ENCODE results near the gene SLC22A2.

Gene SLC22A2

DNA sequence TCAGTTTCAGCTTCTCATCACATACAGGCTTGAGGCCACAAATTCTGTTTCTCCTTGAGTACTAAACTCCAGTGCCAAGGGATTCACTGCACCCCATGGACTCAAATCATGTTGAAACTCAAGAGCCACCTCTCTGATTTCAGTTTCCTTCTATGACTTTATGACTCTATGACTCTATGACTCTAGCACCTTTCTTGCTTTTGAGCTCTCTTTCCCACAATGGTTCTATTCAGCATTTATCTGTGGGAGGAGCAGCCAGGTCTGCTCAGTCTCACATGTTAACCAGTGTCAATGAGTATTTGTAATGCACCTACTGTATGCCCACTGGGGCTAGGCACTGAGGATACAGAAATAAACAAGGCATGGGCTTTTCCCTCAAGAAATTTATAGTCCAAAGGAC, 14.6 kb upstream of the SLC22A2 start:
- FAIRE-seq = no peak

DNA sequence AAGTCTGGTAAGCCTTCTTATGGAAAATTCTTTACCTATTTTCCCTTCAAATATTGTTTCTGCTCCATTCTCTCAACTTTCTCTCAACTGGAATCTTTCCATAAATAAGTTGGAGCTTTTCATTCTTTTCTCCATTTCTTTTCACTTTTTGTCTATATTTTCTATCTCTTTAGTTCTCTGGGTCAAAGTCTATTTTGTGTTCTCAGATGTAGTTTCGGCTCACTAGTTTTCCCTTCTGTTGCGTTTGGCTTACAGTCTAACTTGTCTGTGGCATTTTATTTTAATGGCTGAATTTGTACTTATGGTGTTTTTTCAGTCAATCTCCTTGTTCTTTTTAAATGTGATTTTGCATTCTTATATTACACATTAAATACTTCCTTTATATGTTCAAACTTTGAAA, 14.1 kb upstream of the SLC22A2 start:
- FAIRE-seq = no peak

DNA sequence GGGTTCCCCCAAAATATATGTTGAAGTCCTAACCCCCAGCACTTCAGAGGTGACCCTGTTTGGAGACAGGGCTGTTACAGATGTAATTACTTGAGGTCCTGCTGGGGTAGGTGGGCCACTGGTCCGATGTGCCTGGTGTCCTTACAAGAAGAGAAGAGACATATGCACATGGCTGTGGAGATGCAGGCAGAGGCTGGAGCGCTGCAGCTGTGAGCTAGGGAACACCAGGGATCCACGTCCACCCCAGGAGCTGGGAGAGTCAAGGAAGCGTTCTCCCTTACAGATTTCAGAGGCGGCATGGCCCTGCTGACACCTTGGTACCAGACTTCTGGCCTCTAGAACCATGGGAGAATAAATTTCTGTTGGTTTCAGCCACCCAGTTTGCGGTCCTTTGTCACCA, 11.7 kb upstream of the SLC22A2 start:
- FAIRE-seq = no peak

DNA sequence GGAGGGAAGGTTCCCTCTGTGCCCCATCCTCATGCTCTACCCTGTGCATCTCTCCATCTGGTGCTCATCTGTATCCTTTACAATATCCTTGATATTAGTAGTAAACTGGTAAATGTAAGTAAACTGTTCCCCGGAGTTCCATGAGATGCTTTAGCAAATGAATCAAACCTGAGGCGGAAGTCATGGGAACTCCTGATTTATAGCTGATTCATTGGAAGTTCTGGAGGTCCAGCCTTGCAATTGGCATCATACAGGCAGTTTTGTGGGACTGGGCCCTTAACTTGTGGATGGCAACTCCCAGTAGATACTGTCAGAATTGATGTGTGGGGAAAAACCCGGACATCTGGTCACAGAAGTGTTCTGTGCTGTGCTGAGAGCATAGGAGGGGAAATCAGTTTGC, 11.2 kb upstream of the SLC22A2 start:
- FAIRE-seq = no peak

DNA sequence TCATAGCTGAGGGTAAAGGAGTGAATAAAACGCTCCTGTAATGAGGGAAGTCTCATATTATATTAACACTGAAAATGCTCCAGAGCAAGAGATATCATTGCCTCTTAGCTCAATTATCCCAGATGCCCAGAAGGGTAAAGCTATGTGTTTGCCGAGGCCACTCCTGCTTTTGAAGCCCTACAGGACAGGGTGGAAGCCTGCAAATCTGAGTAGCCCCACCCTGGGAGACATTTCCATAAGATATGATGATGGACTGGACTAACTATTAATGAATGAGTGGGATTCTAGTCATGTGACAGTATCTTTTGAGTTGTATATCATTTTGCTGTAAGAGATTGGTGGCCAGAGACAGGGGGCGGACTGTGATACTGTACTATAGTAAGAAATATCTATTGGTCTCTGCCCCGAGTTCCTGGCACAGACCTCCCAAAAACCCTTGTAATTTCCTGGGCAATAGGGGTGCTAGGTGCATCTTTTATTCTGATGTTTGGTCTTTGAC, 10.5 kb upstream of the SLC22A2 start:
- FAIRE-seq = no peak

DNA sequence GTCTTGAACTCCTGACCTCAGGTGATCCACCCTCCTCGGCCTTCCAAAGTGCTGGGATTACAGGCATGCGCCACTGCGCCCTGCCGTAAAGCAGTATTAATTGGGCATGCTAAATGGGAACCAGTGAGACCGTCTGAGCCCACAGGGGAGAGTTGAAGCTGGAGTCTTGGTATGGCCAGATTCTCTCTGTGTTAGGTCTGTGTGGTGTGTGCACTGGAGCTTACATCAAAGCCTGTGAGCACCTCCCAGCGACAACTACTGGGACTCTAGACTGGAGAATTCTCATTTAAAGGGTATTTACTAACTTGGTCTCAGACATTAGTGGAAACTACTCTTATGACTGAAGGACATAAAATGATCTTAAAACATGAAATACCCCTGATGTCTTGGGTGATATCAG, 8.5 kb upstream of the SLC22A2 start:
- FAIRE-seq = no peak

DNA sequence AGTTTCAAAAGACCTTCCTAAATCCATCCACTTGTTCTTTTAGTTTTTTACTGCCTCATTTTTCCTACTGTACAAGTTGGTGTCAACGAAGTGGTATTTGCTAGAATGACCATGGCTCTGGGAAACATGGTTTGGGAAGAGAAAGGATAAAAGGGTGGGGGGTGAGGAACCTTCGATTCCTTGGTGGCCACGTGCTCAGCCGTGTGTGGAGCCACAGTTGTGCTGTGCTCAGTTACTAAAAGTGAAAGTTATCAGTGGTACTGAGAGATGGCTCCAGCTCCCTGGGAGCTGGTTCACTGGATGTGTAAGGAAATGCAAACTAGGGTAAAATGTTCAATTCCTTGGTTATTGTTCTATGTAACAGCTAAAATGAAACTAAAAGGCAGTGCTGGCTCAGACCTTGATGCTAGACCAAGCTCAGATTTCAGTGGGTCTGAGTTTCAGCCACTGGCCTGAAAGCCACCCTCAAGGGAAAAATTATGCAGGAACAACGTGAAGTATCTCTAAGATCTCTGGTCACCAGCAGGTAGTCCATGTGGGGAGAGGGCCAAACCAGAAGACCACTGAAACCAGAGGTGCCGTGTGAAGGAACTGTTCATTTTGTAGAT, 7.4 kb upstream of the SLC22A2 start:
- FAIRE-seq = no peak

DNA sequence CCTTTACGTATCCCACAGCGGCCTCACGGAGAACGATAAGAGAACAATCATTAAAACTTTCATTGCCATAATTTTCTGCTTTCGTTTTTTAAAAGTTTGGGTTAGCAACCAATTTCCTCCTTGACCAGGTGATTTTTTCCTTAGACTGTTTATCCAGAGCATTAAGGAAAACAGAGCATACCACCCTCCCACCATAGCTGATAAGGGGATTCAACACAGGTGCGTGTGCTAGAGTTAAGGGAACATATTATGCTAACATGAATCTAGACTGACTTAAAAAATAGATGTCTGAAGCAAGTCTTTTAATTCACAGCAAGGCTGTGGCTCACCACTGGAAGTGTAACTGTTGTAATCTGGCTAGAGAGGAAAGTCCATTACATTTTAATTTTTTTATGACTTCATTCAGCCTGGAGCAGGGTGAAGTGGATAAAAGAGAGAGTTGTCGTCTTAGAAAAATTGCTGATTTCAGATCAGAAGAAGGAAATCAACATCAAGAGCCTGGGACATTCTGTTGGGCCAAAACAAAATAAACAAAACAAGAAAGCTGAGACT, 5.5 kb upstream of the SLC22A2 start:
- FAIRE-seq = no peak

DNA sequence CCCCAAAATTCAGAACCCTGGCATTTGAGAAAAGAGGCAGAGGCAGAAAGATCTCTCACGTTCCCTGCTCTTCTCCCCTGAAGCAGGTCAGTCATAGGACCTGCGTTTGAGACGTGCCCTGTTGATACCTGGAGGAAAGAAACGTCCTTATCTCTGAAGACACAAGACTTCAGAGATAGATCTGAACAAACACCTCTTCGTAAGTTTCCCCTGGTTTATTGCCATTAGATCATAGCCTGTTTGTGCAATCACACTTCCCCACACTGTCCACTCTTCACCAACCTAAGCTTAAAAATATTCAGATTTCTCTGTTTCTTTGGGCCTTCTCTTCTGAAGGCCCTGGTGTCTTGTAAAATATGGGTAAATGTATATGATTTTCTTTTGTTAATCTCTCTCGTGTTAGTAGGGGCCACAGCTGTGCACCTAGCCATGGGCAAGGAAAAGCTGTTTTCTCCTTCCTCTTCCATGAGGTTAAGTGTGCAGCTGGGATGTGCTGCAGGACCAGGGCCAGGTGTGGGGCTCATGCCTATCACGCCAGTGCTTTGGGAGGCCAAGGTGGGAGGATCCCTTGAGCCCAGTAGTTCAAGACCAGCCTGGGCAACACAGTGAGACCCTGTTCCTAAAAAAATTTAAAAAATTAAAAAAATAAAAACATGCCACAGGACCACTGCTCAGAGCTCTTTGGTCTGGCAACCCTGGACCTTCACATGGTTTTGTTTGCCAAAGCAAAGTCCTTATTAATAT, 4.7 kb upstream of the SLC22A2 start:
- FAIRE-seq = no peak

DNA sequence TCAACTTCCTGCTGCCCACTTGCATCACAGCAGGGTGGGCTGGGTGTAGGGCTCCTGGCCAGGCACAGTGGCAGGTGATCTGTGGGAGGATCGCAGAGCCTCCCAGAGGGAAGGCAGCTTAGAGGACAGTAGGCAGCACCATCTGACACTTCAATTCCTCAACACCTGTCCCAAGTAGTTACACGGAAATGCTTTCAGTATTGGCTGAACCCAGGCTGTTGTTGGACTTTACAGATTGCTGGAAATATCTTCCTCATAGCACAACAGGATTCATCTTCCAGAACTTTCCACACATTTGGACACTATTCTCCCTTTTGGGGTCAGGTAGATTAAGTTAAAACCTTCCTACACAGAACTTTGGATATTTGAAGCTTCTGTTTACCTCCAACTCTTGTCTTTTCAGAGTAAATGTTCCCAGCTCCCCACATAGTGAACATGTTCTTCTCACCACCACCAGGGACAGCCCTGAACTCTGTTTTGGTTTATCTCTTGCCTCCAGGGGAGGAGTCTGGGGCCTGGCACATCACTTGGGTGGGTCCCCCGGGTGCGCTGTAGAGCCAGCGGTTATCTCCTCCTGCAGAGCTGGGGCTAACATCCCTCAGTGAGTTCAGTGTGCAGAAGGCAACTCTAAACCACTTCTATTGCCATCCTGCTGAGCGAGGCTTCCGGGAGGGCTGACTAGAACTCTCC, 3.5 kb upstream of the SLC22A2 start:
- no peak for FAIRE-seq

DNA sequence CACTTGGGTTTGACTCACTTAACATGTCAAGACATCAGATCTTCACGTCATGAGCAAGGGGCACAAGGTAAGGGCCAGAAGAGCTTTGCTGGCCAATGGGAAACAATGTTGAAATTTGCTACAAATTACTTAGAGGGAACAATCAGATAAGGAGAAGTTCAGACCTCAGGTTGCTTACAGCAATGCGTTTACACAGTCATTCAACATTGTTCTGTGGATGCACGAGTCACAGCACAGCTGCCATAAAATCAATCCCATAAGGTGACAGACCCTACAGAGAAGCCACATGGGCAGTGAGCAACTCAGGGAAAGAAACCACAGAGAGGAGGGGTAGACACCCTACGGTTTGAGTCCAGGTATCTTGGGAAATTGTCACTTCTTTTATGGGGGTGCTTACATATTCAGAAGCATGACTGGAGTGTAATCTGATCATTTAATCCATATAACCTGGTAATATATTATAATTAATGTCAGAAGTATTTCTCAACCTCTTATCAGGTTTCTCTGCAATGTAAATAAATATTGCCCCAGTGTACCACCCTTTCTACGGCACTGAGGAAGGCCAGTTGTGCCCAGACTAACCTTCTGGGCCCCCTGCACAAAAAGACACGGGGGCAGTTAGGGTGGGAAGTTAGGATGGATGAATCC, 2.3 kb upstream of the SLC22A2 start:
- no peak for FAIRE-seq

DNA sequence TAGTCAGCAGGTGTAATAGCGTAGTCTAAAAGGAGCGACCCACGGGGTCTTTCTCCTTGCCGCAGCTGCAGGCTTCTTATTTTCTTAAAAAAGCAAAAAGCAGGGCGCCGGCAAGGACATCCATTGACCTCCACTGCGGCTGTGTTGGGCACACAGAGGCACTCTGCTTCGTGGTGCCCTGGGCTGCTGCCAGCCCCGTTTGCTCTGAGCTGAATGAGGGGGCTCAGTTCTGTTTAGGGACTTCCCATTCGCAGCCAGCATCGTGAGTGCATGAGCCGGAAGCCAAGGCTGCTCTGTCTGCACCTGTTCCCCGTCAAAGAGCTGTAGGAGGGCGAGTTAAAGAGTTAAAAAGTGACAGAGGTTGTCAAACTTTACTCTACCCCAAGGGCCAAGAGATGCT, 1.7 kb upstream of the SLC22A2 start:
- no peak for FAIRE-seq

DNA sequence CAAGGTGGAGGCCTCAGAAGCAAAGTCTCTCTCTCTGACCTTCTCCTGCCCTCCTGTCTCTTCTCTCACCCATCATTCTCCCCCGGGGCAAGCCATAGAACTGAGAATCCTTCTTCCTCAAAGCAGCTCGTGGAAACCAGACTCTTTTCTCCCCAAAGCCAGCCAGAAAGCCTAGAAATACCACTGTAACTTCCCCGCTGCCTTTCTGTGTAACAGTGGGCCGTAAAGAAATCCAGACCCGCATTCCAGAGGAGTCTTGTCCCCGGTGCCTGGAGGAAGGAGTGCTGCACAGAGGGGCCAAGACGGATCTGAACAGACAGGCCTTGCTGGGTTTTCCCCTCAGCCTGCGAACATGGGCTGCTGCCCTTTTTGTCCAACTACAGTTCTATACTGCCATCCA, 977 bp upstream of the SLC22A2 start:
- FAIRE-seq = no peak

DNA sequence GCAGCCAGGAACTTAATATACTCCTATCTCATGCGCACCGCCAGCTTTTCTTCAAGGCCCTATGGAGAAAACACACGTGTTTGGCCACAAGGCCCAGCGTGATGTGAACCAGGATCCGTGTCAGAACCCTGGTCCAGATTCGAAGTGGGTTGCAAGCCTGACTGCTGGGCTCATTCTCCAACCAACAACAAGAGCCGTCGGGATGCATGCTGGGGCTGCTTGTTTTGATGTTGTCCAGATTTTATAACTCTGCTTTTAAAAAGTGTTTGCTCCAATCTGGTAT, 463 bp upstream of the SLC22A2 start:
- no peak for FAIRE-seq

DNA sequence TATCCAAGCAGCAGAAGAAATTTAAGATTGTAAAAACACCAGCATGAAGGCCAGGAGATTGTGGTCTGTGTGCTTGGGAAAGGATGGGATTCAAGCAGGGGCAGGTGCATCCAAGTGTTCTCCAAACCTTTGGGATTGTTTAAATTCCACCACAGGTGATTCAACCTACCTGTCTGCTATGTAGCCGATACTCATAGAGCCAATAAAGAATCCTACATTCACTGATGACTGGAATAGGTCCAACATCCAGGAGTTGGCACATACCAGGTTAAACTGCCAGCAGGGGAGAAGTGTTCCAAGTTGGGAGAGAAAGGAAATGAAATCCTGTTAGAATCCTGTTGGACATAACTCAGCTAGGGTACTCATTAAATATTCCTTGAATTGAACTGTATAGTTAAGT, 2.2 kb downstream of the SLC22A2 start:
- no peak for FAIRE-seq

DNA sequence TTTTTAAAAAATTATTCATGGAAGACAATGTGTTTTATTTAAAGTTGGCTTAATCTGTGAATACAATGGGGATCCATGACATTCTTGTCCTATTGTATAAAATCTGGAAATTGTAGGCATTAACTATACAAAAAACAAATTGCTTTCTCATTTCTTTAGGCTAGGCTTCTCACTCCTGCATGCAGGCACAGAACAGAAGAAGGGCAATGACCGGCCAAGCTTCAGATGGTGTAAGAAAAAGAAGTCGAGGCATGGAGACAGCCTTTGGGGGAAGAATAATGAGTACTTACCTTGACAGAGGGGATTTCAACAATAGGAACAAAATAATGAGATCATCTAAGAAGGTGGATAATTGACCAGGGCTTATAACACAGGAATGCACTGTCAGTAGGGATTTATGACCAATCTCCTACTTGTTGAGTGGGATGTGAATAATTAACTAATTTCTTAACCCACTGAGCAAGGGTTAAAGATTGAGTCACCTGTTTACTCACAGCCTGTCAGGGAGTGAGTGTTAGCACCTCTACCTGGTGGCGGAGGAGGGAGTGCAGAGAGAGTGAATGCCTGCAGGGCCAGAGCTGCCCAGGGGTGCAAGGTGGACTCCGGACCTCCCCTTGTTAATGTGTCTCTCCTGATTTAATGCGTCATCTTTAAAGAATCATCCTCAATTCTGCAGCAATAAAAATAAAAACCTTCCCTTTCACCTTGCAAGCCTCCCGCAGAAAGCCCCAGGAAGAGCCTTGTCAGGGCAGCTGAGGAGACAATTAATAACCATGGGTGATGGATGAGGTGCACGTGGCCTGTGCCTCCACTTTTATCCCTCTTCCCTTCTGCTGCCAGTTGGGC, 3.9 kb downstream of the SLC22A2 start:
- no peak for FAIRE-seq

DNA sequence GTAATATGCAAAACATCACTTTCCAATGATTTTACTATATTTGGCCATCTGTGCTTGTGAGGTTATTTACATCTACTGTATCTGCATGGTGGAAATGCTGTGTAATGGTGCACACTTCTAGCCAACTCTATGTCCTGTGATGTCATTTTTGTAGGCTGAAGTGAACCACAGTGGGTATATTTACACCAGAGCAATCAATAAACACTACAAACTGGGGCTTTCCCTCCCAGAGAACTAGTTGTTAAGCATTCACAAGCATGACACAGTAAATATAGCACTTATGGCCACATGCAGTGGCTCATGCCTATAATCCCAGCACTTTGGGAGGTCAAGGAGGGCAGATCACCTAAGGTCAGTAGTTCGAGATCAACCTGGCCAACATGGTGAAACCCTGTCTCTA, 4.9 kb downstream of the SLC22A2 start:
- no peak for FAIRE-seq

DNA sequence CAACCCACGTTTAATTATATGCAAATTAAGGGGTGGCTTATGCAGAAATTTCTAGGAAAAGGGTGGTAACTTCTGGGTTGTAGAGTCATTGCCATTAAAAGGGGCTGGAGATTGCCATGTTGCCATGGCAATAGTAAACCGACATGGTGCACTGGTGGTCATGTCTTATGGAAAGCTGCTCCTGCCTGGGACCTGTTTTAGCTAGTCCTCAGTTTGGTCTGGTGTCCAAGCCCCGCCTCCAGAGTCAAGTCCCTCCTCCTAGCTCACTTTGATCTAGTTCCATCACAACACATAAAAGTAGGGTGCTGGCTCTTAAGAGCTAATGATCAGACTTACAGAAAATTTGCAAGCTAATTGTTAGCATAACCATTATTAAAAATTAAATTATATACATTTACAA, 5.3 kb downstream of the SLC22A2 start:
- no peak for FAIRE-seq

DNA sequence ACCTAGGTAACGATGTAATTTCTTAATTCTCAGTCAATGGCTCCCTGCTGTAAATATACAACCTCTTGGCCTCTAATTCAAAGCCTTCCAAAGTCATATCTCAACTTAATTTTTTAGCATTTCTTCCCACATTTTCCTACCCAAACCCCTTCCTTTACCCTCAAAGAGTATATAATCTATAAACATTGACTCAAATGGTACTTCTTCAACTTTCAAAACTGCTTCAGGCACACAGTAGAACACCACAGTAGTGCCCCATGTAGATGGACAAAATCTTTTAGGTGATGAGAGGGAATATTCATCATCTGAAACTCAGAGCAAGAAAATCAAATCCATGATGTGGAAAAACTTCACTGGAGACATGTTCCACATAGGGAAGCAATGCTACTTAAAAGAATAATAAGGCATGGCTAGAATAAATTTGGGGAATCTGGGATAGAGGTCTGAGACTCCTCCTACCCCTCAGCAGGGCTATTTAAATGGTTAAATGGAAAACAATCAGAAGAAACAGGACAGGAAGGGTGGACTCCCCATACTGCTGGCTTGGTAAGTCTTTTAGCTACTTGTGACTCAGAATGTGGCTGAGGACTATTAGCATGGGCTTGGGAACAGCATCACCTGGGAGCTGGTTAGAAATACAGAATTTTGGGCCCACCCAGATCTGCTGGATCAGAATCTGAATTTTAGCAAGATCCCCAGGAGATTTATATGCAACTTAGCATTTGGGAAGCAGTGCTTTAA, 6.4 kb downstream of the SLC22A2 start:
- FAIRE-seq = no peak

DNA sequence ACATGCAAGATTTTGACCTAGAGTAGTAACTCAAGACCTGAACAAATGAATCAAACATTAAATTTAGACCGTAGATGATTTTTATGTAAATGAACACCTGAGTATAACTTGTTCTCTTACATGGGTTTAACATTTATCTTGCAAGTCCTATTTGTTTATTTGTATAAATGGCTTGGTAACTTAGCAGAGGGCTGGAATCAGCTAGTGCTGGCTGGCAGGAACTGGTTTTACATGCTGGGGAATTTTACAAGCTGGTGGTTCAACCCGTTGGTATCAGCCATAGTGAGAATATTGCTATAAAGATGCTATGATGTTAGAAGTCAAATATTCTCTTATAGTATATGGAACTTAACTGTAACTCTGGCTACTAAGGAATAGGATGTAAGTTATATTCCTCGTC, 8.9 kb downstream of the SLC22A2 start:
- no peak for FAIRE-seq

DNA sequence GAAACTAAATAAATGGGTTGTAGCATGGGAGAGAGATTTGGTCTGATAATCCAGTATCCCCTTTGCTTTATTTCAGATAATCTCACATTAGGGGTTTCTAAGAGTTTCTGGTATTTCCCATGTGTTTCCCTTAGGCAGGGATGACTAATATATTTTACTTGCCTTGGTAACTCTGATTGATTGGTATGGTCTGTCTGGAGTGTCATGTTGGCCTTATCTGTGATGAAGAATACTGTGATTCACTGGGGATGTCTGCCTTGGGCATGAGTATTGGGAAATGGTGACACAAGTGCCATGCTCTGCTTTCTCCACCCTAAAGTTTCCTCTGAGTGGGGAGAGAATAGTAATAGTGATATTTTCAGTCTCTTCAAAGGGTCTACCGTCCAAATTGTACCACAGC, 10.1 kb downstream of the SLC22A2 start:
- FAIRE-seq = no peak

DNA sequence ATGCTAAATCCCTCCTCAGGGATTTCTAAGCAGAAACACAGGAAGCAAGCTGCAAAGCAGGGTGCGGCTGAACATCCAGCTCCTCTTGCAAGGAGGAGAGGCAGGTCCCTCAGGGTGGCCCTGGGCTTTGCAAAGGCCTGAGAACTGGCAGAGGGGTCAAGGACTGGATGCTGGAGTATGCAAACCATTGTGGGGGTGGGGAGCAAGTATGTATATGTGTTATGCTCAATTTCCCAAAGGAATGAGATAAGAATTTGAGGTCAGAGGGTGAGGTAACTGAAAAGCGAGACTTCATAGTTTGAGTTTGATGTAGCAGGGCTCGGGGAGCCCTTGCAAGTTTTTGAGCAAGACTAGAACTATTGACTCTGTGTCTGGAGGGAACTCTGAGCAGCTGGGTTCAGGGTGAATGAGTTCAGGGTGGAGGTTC, 11.2 kb downstream of the SLC22A2 start:
- no peak for FAIRE-seq
